HL-60/S4 (cell line): Measurements from ENCODE around the gene FADS3.

ENCODE experiments used
- in situ Hi-C: fragments of 300-500 bp; cut with MboI; formaldehyde crosslinking; loops from 2 replicates; pipeline ENCODE4 v1.14.3; 2022; ENCODE audit warnings: low sequenced_read_pairs

FADS3 gene

DNA sequence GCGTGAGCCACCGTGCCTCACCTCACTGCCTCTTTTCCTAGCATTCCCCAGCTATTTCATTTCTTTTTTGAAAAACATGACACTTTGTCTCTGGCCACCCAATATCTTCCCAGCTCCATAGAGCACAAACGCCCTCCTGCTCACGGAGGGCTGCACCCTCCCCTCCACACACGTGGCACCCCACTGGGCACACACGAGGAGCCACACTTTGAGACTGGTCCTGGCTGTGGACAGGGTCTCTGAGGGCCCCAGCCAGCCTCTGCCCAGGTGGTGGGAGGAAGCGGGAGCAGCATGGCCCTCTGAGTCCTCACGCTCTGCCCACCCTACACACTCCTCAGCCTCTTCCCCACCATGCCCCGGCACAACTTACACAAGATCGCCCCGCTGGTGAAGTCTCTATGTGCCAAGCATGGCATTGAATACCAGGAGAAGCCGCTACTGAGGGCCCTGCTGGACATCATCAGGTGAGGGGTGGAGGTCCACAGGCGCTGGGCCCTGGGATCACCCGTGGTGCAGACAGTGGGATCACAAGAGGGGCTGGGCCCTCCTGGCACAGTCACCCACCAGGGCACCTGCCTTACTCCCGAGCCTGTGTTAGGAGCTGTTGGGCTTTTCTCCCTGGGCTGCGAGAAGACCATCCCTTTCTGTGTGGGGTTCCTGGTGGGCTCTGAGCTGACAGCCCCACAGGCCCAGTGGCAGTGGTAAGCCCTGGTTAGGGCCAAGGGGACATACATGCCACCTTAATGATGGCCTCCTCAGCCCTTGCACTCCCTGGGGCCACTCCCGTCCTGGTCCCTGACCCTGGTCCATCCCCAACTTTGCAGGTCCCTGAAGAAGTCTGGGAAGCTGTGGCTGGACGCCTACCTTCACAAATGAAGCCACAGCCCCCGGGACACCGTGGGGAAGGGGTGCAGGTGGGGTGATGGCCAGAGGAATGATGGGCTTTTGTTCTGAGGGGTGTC is 26.2 kb downstream of the FADS3 start:
- in situ Hi-C loops: loop anchor here (25.0 kb wide), 1 partner anchor 447 kb away; no protein-coding TSS in a partner anchor

DNA sequence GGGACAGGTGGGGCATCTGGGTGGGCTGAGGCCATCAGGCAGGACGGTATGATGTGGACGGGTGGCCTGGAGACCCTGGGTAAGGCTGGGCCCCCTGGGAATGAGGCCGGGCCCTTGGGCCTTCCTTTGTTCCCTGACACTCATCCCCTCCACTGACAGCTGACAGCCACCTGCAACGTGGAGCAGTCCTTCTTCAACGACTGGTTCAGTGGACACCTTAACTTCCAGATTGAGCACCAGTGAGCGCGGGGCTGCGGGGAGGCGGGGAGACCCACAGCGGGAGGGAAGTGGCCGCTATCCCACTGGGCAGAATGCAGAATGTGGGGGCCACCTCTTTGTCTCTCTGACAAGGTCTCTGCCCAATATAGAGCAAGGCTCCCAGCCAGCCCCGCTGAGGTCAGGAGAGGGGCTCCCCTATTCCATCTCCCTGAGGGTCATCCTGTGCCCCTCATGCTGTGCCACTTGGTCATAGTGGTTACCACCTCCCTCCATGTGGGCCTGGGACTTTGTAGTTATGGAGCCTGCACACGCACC is 27.7 kb downstream of the FADS3 start:
- in situ Hi-C loops: loop anchor here (25.0 kb wide), 1 partner anchor 449 kb away; no protein-coding TSS in a partner anchor

DNA sequence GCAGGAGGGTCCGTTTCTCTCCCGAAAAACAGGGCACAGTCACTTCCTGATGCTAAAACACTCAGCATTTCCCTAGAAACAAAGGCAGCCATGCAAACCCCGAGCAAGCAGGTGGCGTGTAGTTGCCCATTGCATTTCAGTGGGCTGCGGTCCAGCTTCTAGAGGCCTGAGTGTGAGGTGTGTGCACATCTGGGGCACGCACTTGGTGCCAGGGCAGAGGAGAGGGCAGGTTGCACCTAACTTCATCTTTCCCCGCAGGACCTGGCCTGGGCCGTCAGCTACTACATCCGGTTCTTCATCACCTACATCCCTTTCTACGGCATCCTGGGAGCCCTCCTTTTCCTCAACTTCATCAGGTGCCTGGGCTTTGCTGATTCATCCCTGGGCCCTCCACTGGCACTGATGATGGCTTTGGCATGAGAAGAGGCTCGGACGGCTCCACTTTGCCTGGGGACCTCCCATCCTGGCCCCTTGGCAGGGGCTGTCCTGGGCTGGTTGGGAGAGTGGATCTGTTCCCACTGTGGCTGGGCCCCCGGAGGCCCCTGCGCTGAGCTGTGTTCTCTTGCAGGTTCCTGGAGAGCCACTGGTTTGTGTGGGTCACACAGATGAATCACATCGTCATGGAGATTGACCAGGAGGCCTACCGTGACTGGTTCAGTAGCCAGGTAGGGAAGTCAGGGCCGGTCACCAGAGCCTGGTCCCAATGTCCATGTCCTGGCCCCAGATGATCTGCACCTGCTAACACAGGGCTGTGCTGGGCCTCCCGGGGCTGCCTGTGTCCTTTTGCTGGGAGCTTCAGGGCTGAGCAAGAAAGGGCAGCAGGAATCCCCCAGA is 28.4 kb downstream of the FADS3 start:
- in situ Hi-C loops: loop anchor here (25.0 kb wide), 1 partner anchor 449 kb away; no protein-coding TSS in a partner anchor

DNA sequence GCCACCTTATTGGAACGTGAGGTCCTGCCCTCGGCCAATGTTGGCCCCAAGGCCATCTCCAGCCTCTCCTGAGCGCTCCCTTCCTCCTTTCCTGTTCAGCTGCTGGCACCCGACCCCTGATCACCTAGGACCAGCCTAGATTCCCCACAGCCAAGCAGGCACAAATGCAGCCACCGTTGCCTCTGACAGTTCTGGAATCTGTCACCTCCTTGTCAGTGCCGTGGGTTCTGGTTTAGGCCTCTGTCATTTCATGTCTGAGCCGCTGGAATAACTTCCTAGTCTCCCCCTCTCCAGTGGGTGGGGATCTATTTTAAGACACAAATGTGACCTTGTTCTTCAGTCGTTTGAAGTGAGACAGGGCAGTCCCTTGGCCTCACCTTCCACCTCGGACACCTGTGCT is 29.7 kb downstream of the FADS3 start:
- in situ Hi-C loops: loop anchor here (25.0 kb wide), 1 partner anchor 451 kb away; no protein-coding TSS in a partner anchor

DNA sequence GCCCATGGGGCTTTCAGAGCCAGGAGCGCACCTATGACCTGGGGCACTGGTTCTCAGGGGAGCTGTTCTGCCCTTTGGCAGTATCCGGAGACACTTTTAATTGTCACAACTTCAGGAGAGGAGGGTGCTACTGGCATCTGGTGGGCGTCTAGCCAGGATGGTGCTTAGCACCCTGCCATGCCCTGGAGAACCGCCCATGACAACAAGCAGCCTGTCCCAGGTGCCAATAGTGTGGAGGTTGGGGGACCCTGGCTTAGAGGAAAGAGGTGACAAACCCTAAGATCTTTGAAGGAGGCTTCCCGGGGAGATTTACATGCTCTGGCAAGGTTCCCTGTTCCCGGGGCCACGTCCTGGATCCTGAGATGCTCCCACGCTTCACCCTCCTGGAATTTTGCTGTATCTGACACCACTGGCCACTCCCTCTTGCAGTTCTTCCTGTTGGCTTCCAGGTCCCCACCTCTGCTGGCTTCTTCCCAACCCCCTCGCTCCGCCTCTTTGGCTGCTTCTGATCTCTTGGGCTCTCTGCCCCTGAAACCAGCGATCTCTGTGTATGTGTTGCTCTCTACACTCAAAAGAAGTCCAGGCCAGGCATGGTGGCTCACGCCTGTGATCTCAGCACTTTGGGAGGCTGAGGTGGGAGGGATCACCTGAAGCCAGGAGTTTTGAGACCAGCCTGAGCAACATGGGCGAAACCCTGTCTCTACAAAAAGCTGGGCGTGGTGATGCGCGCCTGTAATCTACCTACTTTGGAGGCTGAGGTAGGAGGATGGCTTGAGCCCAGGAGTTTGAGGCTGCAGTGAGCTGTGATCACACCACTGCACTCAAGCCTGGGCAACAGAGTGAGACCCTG is 31.1 kb downstream of the FADS3 start:
- in situ Hi-C loops: loop anchor here (25.0 kb wide), 1 partner anchor 452 kb away; no protein-coding TSS in a partner anchor

DNA sequence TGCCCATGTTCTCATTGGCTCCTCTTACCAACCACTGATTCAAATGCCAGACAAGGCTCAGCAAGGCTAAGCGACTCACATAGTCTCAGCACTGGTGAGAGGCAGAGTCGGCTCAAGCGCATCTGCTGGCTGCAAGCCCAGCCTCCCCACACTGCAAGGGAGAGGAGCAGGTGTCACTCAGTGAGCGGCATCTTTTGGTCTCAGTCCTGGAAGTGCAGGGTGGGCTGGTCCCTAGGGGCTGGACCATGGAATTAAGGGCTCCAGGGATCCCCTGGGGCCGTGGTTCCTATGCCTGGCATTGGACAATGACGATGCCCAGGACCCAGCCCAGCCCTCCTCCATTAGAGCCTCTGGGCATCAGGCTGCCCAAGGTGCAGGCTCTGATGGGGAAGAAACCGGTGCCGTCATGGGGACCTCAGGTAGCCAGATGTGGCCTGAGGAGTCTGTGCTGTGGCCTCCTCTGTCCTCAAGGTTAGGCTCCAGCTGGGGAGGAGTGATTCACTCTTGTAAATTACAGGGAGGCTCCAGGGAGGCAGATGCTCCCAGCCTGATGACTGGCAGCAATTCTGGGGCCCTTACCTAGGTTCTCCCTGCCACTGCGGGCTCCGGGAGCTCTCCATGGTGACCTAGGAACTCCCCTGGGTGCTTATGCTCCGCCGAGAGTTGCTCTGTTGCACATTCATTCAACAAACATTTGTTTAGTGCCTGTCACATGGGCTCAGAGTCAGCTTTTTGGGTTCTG is 35.2 kb downstream of the FADS3 start:
- in situ Hi-C loops: loop anchor here (25.0 kb wide), 1 partner anchor 456 kb away; no protein-coding TSS in a partner anchor

DNA sequence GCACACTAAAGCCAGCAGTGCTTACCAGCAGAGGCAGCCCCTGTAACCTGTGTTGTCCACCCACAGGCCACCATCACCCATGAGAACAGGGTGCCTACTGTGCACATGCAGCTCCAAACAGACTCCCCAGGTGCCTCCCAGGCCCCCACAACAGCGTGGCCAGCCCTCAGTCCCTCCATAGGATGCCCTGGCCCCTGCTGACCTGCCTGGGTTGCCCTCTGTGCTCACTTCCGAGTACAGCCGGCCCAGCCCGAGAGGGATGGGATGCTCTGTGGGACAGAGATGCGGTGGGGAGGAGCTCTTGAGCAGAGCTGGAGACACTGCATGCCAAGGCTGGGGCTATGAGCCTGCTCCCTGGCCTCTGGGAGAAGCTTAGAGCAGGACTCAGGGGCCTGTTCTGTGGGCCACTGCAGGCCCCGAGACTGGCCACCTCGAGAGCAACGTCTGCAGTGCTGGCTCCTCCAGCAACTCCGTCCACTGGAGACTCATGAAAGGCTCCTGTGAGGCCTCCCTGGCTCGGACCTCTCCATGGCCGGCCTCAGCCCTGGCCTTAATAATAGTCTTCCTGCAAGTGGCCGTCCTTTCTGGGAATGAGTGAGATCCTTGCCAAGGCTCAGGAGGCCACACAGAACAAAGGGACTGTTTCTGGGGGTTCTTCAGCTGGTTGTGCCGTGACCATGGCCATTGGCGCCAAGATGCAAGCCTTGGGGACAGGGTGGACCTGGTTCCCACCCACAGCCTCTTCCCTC is 36.2 kb downstream of the FADS3 start:
- in situ Hi-C loops: loop anchor here (25.0 kb wide), 1 partner anchor 457 kb away; no protein-coding TSS in a partner anchor

DNA sequence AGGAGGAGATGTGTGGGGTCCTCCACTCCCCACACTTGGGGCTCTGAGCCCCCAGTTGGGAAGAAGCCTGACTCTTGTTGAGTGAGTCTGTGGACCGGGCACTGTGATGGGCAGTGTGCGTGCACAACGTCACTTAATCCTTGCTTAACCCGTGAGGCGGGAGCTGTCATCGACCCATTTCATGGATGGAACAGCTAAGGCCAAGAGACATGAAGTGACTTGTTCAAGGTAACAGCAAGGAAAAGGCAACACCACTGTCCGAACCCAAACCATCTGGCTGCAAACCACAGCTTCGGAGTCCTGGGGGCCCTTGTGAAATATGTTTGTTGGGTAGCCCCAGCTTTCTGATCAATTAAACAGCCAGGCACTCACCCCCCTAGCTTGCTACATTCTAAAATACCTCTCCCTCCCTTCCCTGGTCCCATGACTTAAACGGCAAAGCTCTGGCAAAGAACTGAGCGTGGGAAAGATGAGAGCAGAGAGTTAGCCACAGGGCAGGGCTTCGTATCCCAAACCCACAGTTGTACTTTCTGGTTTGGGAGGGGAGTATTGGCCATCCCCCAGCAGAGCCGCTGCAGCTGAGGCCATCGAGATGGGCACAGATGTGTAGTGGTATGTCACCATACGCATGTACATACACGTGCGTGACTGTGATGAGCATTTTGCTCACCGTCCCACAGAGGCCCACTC is 37.0 kb downstream of the FADS3 start:
- in situ Hi-C loops: loop anchor here (25.0 kb wide), 1 partner anchor 458 kb away; no protein-coding TSS in a partner anchor

DNA sequence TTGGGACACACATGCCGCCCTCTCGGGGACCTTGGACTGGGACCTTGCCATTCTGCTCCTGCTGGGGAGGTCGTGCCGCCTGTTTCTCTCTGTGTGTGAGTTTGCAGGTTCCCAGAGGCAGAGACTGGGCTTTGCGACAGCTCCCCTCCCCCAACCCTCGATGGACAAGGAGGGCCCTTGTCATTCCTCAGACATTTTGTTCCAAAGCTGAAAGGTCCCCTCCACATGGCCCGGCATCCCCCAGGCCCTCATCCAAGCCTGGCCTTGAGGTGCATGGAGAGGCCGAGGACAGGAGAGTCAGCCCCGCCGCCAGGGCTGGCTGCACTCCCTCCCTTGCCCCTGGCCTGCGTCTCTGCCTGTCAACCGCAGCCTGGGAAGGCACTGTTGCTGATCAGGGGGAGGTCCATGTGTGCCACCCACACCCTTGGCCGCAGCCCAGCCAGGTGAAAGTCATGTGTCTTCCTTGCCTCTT is 37.6 kb downstream of the FADS3 start:
- in situ Hi-C loops: loop anchor here (25.0 kb wide), 1 partner anchor 459 kb away; no protein-coding TSS in a partner anchor

DNA sequence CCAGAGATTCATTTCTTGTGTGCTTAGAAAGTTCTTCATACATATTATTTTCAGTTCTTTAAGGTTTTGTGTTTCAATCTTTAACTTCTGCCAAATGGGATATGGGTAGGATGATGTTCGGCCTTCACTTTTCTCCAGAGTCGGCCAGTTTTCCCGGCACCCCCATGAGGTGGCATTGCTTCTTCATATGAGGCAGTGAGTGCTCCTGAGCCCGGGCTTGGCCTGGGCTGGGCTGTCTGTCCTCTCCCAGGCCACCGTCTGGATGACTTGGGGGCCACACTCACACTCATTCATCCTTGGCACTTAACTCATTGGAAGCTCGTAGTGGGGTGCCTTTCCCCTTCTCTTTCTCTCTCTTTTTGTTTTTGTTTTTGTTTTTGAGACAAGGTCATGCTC is 39.4 kb downstream of the FADS3 start:
- in situ Hi-C loops: loop anchor here (25.0 kb wide), 1 partner anchor 460 kb away; no protein-coding TSS in a partner anchor

DNA sequence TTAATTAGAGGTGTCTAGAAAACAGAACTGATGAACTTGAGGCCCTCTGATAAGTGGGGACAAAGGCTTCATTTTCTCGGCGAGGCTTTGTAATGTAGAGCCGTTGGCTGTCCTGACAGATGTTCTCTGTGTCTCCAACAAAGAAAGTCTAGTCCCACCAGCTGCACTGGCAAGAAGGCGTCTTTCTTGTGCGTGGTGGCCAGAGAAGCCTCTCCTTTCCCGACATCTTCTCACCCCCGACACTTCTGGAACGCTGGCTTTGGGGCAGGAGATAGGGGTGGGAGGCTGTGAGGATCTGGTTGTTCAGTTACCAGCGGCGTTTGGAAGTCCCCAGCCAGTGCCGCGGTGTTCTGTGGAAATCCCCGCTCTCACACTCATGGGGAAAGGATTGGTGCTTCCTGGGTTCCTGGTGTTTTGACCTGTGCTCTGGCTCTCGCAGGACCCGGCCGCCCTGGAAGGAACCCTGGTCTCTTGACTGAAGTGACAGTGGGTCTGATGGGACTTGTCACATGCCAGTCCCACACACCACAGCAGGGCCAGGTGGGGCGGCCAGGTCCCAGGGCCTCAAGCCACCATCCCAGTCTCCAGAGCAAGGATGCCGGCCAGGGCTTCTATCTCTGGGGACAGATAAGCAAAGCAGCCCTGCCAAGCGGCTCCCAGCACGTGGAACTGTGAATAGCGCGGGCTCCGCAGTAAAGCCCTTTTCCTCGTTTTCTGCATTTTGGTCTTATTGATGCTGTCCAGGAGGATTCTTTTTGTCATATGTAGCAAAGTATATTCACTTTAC is 40.0 kb downstream of the FADS3 start:
- in situ Hi-C loops: loop anchor here (25.0 kb wide), 1 partner anchor 461 kb away; no protein-coding TSS in a partner anchor

DNA sequence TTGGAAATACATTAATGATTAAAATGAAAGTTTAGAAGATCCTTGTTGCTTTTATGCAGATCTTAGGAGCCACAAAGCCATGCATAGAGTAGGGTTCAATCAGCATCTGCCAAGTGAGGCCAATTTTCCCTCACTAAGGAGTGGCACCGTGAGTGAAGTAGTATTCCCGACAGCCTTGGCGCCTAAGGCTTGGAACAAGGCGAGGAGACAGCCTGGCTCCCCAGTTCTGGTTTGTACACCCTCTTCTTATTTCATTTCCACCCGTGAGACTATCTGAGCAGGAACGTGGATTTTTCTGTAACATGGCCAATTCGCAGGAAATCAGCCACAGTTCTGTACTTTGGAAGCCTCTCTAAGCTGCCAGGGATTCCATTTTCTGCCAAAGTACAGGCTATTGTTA is 40.7 kb downstream of the FADS3 start:
- in situ Hi-C loops: loop anchor here (25.0 kb wide), 1 partner anchor 462 kb away; no protein-coding TSS in a partner anchor

DNA sequence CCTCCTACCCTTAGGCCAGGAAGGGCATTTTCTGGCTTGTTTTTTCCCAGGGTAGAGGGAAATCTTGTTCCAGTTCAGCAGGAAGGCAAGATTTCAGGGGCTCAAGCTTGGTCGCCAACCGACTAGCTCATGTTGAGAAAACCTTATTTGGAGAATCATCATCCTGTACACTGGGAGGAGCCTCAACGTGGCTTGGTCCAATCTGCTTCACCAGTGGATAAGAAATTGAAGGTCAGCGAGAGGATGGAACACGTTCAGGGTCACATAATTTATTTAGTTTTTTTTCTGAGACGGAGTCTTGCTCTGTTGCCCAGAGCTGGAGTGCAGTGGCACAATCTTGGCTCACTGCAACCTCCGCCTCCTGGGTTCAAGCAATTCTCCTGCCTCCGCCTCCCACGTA is 42.7 kb downstream of the FADS3 start:
- in situ Hi-C loops: no loop called here

DNA sequence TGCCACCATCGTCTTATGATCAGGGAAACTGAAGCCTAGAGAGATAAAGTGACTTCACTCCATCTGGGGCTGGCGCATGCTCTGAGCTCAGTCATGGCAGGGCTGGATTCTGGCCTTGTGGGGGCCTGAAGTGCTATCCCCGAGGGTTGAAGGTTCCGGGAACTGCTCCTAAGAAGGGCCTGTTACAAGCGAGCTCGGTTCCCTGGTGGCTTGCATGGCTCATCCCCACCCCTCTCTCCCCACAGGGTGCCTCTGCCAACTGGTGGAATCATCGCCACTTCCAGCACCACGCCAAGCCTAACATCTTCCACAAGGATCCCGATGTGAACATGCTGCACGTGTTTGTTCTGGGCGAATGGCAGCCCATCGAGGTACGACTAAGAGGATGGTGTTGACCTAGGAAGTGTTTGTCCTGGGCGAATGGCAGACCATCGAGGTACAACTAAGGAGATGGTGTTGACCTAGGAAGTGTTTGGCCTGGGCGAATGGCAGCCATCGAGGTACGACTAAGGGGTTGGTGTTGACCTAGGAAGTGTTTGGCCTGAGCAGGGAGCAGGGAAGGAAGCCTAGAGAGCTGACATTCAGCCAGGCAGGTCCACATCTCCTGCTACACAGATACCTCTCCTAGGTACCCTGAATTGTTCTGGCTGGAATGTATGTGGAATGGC is 43.3 kb downstream of the FADS3 start:
- in situ Hi-C loops: no loop called here

DNA sequence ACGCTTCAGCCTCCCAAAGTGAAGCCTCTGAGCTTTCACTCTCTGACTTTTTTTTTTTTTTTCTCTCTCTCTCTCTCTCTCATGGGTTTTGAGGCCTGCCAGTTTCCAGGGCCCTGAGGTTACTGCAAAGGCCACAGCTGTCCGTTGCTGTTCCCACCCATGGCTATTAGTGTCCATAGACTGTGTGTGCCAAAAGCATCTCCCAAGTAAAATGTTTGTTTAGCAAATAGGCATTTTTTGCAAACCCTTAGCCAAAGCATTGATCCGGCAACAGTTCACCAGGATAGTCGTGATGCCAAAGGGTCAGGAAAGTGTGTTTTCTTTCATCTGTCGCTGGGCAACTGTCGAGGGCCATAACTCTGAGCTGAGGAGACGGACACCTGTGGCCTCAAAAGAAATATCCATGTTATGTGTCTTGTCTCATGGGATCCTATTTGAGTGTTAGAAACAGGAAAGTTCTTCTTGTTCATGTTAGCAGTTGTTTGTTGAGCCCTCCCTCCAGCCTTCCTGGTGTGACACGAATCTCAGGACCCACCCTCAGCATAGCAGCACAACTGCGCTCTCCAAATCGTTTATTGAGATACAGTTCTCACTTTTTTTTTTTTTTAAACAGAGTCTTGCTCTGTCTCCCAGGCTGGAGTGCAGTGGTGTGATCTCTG is 44.9 kb downstream of the FADS3 start:
- in situ Hi-C loops: no loop called here
